HG03575 (cell line): ENCODE measurements around the gene SSR4.
"Not testable (repeated sequence)": the region's sequence is repeated elsewhere in the genome, so short reads cannot be mapped to it uniquely, and the experiment has no call there.

Experiments
- ATAC-seq: cut with Tn5 transposase; IDR thresholded peaks from one replicate; pipeline ENCODE4 v1.9.1; 2021; ENCODE audit not compliant: unreplicated experiment, insufficient number of reproducible peaks, low FRiP score; ENCODE audit errors: extremely low read depth

SSR4 gene

GRCh38 chrX:153794018-153794896 is at the start of gene SSR4, which contains the start of gene IDH3G:
SSR4 (plus strand) TSS chrX:153794668; CDS start chrX:153794688, 20 bp downstream.
IDH3G (minus strand) TSS chrX:153794375; CDS start chrX:153794326, 49 bp downstream.
- peak; percentile 58 for ATAC-seq

- not testable (repeated sequence) for ATAC-seq
Measured at GRCh38 chrX:153745067-153745433, 49.4 kb upstream of the SSR4 start.

GRCh38 chrX:153746359-153746758 is 48.1 kb upstream of the SSR4 start:
- no peak for ATAC-seq

- ATAC-seq, result not testable (repeated sequence)
Measured at GRCh38 chrX:153746991-153747390, 47.5 kb upstream of the SSR4 start.

GRCh38 chrX:153749017-153749416 is 45.5 kb upstream of the SSR4 start:
- ATAC-seq, result not testable (repeated sequence)

- no peak for ATAC-seq
Measured at GRCh38 chrX:153750127-153750774, 44.2 kb upstream of the SSR4 start.

GRCh38 chrX:153755136-153755535 is 39.3 kb upstream of the SSR4 start:
- no peak for ATAC-seq

- ATAC-seq, result no peak
Measured at GRCh38 chrX:153761863-153762262, 32.6 kb upstream of the SSR4 start.

GRCh38 chrX:153762626-153763173 is 31.8 kb upstream of the SSR4 start:
- no peak for ATAC-seq

GRCh38 chrX:153763298-153763932 is 31.1 kb upstream of the SSR4 start:
- ATAC-seq, result no peak

GRCh38 chrX:153763989-153764755 is 30.3 kb upstream of the SSR4 start, which contains the start of gene PLXNB3:
PLXNB3 (plus strand) TSS chrX:153764249; CDS start chrX:153765536, 1,287 bp downstream.
- no peak for ATAC-seq

- no peak for ATAC-seq
Measured at GRCh38 chrX:153764786-153765137, 29.7 kb upstream of the SSR4 start.

GRCh38 chrX:153765138-153766079 is 29.1 kb upstream of the SSR4 start:
- ATAC-seq, result no peak

GRCh38 chrX:153766098-153766817 is 28.2 kb upstream of the SSR4 start:
- no peak for ATAC-seq

- no peak for ATAC-seq
Measured at GRCh38 chrX:153766871-153767673, 27.4 kb upstream of the SSR4 start.

- no peak for ATAC-seq
Measured at GRCh38 chrX:153767674-153768055, 26.8 kb upstream of the SSR4 start.
